Neutrophil (primary cell): ENCODE measurements around the gene PSME3.

Source experiments
- H3K27ac ChIP-seq: fragments of 200-600 bp; sonication (generic); 2 replicates; pipeline ENCODE4 v1.5.1; 2016; ENCODE audit warnings: mild to moderate bottlenecking, moderate library complexity
- H3K27me3 ChIP-seq: fragments of 200-600 bp; sonication (generic); 2 replicates; pipeline ENCODE4 v1.6.0; 2016; ENCODE audit warnings: mild to moderate bottlenecking
- H3K36me3 ChIP-seq: fragments of 200-600 bp; sonication (generic); 2 replicates; pipeline ENCODE4 v1.5.1; 2017
- H3K4me1 ChIP-seq, 2 experiments: fragments of 200-600 bp in 1 of 2; sonication (generic) in 1 of 2; 1 replicate in 1 of 2; 2 replicates in 1 of 2; pipeline versions ENCODE4 v1.5.1 to v1.6.1; 2013 to 2016; ENCODE audit warnings: low read depth in 1 of 2, low read length in 1 of 2, mild to moderate bottlenecking in 1 of 2, moderate library complexity in 1 of 2; ENCODE audit not compliant: control insufficient read depth in 1 of 2, insufficient read depth in 1 of 2
- H3K4me3 ChIP-seq, 2 experiments: fragments of 200-600 bp in 1 of 2; sonication (generic) in 1 of 2; 1 replicate in 1 of 2; 2 replicates in 1 of 2; pipeline ENCODE4 v1.5.1; 2013 to 2016; ENCODE audit warnings: low read depth in 1 of 2, low read length in 1 of 2, mild to moderate bottlenecking in 1 of 2, moderate library complexity in 1 of 2
- H3K9me3 ChIP-seq: fragments of 200-600 bp; sonication (generic); 2 replicates; pipeline ENCODE4 v1.5.1; 2016
- TF ChIP-seq, protein P1 (sequence below): fragments of 200-600 bp; sonication (generic); IDR thresholded peaks from 2 replicates; pipeline ENCODE4 v1.5.1; 2016; ENCODE audit warnings: antibody characterized with exemption

The PSME3 gene

DNA sequence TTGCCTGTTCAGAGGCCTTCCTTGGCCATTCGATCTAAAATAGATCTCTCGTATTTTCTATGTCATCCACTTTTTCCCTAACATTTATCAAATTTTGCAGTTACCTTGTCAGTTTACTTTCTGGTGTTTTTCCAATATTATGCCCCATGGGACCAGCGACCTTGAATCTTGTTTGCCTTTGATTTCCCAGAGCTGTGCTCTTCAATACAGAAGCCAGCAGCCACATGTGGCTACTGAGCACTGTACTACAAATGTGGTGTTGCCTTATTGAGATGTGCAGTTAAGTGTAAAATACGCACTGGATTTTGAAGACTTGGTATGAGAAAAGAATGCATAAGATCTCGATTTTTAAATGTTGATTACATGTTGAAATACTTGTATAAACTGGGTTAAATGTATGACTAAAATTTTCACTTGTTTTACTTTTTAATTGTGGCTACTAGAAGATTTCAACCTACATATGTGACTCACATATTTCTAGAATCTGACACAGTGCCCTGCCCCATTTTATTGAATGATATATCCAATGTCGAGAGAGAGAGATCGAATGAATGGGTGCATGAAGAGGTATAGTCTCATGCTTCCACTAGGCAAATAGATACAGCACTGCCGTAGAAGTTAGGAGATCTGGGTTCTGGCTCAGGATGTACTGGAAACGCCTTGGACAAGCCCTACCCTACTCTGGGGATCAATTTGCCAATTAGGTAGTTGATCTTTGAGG lies 824 bp upstream of the PSME3 start:
- TF ChIP-seq, protein P1, sequence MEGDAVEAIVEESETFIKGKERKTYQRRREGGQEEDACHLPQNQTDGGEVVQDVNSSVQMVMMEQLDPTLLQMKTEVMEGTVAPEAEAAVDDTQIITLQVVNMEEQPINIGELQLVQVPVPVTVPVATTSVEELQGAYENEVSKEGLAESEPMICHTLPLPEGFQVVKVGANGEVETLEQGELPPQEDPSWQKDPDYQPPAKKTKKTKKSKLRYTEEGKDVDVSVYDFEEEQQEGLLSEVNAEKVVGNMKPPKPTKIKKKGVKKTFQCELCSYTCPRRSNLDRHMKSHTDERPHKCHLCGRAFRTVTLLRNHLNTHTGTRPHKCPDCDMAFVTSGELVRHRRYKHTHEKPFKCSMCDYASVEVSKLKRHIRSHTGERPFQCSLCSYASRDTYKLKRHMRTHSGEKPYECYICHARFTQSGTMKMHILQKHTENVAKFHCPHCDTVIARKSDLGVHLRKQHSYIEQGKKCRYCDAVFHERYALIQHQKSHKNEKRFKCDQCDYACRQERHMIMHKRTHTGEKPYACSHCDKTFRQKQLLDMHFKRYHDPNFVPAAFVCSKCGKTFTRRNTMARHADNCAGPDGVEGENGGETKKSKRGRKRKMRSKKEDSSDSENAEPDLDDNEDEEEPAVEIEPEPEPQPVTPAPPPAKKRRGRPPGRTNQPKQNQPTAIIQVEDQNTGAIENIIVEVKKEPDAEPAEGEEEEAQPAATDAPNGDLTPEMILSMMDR: no peak
- Histone ChIP-seq H3K4me1 (peaks cover 40% of the 10 kb centered on the region in 2 experiments), H3K36me3 (peaks cover 14% of the 10 kb centered on the region), H3K27ac (peak overlapping the region; percentile 94), H3K9me3 (no peaks in the 10 kb centered on the region), H3K27me3 (peaks cover 19% of the 10 kb centered on the region), H3K4me3 (peak overlapping the region; percentile 93 to 98)

DNA sequence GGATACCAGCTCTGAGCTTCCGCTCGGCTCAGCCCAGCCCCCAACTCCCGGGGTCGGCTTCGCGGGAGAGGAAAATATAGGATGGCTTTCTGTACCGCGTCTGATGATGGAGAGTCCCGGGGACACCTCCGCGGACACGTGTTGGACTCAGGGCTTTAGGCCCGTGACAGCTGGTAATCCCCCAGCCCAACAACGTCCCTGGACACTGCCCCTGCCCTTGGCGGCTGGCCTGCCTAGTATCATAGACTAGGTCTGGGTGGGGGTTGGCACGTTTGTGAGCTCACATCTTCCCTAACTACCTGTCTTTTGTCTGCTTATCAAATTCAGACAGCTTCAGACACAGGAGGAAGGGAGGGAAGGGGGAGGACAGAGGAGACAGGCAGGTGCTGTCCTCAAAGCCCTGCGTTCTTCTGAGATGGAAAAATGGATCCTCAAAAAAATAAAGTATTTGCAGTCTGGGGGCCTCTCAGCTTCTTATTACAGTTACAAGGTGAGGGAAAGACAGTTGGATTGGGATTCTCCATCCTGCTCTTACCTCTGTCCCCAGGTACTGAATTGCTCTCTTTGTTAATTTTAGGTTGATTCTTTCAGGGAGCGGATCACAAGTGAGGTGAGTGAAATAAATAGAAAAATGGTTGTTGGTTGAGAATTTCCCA lies 698 bp downstream of the PSME3 start:
- TF ChIP-seq, protein P1: no peak
- H3K27me3 ChIP-seq: peaks cover 4% of the 10 kb centered on the region
- H3K4me3 ChIP-seq: peak overlapping the region; percentile 93 to 98
- peaks cover 29% of the 10 kb centered on the region for H3K36me3 ChIP-seq
- no peaks in the 10 kb centered on the region for H3K9me3 ChIP-seq
- H3K27ac ChIP-seq: peak overlapping the region; percentile 94
- peaks cover 40 to 45% of the 10 kb centered on the region in 2 experiments for H3K4me1 ChIP-seq

DNA sequence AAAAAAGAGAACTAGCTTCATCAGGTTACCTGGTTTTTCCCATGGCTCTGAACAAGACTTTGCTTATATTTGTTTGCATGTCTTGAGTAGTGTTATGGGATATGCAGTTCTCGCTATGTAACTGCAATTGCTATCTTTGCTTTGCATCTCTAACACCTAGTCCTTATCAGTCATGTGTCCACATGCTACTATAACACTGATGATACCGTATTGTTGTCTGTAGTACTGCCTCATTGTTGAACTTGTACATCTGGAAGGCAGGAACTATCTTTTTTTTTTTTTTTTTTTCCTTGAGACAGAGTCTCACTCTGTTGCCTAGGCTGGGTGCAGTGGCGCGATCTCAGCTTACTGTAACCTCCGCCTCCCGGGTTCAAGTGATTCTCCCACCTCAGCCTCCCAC lies 2.5 kb downstream of the PSME3 start:
- Histone ChIP-seq H3K9me3 (no peaks in the 10 kb centered on the region), H3K36me3 (peaks cover 48% of the 10 kb centered on the region), H3K4me3 (peak overlapping the region in 1 of 2 experiments; percentile 15), H3K27ac (peak overlapping the region; percentile 94), H3K4me1 (peaks cover 44 to 49% of the 10 kb centered on the region in 2 experiments), H3K27me3 (no peaks in the 10 kb centered on the region)
- TF ChIP-seq, protein P1: no peak

DNA sequence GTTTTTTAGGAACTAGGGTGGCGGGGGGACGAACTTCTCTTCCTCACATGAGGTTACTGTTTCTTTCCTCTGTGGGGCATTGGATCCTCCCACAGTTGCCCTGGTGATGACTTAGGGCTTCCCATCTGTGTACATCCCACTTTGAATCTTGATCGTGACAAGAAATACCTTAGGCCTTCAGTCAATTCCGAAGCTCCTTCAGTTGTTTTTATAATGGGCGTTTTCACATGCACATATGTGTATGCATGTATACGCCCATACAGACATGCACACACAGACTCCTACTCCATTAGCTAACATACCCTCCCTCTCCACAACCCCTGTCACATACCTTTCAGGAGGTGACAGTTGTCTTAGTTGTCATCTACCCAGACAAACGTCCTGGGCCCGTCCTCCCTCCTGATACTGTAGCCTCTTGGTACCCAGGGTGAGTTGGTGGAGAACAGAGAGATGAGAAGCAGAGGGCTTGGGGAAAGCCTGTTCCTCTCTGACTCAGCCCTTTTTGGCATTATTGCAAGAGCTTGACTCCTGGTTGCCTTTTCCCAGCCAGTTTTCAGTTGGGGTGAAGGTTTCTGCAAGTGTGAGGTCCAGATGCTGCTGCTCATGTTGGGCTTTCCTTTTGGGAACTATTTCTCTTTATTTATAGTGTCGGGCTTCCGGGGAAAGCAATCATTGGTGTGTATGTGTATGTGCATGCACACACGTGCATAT lies 8.9 kb downstream of the PSME3 start:
- Histone ChIP-seq H3K36me3 (peaks cover 87% of the 10 kb centered on the region), H3K4me3 (peak overlapping the region; percentile 26 to 45), H3K27ac (peak overlapping the region; percentile 94), H3K4me1 (peaks cover 62% of the 10 kb centered on the region in 2 experiments), H3K27me3 (no peaks in the 10 kb centered on the region), H3K9me3 (no peaks in the 10 kb centered on the region)
- TF ChIP-seq, protein P1: no peak

DNA sequence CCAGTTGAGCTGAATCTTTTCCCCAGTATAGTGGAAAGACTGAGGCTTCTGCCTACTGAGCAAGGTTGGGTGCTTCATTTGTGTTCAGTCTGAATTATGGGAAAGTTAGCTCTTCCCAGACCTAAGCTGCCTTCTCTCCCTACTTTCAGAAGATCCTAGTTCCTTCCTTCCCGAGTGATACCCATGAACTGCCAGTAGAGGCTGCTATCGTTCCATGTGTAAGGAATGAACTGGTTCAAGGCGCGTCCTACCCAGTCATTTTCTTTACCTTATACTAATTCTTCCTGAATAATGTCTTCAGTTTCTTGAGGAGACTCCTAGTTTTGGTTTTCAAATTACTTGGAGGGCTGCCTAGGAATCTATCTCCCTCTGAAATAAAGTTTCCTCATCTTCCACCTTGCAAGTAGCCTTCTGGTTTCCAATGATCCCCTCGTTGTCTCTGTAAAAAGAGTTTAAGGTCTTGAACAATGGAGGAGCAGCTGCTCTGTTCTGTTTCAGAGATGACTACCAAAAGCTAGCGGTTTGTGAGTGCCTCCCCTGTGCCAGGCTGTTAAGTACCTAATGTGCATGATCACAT lies 10.2 kb downstream of the PSME3 start:
- TF ChIP-seq, protein P1: peak; percentile 73
- Histone ChIP-seq H3K27me3 (no peaks in the 10 kb centered on the region), H3K9me3 (no peaks in the 10 kb centered on the region), H3K27ac (peak overlapping the region; percentile 94), H3K4me1 (peaks cover 68% of the 10 kb centered on the region in 2 experiments), H3K4me3 (no peak overlapping the region), H3K36me3 (peaks cover 74% of the 10 kb centered on the region)
